Gastroesophageal sphincter (tissue), 3 donors: Measurements from ENCODE around the gene BAG3.

Experiments
- POLR2A ChIP-seq, 2 donors: fragments of 450-650 bp; IDR thresholded peaks; one replicate each; pipeline ENCODE4 v1.6.1; 2017; ENCODE audit warnings: antibody characterized with exemption in 2 of 2, mild to moderate bottlenecking in 2 of 2, moderate library complexity in 1 of 2
- TF ChIP-seq, protein P1 (sequence below), 4 experiments: fragments of 200-600 bp in 2 of 4; fragments of 450-650 bp in 2 of 4; sonication (generic) in 1 of 4; IDR thresholded peaks; one replicate each; pipeline ENCODE4 v1.5.1; 2017 to 2019; ENCODE audit warnings: antibody characterized with exemption in 4 of 4, mild to moderate bottlenecking in 2 of 4, moderate library complexity in 2 of 4

- TF ChIP-seq, protein P1, sequence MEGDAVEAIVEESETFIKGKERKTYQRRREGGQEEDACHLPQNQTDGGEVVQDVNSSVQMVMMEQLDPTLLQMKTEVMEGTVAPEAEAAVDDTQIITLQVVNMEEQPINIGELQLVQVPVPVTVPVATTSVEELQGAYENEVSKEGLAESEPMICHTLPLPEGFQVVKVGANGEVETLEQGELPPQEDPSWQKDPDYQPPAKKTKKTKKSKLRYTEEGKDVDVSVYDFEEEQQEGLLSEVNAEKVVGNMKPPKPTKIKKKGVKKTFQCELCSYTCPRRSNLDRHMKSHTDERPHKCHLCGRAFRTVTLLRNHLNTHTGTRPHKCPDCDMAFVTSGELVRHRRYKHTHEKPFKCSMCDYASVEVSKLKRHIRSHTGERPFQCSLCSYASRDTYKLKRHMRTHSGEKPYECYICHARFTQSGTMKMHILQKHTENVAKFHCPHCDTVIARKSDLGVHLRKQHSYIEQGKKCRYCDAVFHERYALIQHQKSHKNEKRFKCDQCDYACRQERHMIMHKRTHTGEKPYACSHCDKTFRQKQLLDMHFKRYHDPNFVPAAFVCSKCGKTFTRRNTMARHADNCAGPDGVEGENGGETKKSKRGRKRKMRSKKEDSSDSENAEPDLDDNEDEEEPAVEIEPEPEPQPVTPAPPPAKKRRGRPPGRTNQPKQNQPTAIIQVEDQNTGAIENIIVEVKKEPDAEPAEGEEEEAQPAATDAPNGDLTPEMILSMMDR (IDR thresholded peaks at IDR 0.05), result no peak
- no peak for TF ChIP-seq POLR2A (IDR thresholded peaks at IDR 0.05)
Observed at GRCh38 chr10:119670717-119671116, 19.5 kb downstream of the BAG3 start.
